Measurements from ENCODE around the gene ADAM29.

Gene ADAM29

GRCh38 chr4:174918058-174918457 is at the start of gene ADAM29:
Gene ADAM29 (plus strand): TSS chr4:174918358. CDS start chr4:174975526, 57,168 bp downstream.
- Histone ChIP-seq H3K4me3 (ENCODE audit: insufficient read depth, low read length, poor library complexity, severe bottlenecking) (no peak within 1 kb of the TSS), H2AFZ (ENCODE audit: low read depth, low read length, severe bottlenecking) (peak within 1 kb of the TSS; percentile 74), H3K9ac (ENCODE audit: low read length) (peak within 1 kb of the TSS; percentile 50), H3K4me2 (ENCODE audit: low read depth, low read length, poor library complexity, severe bottlenecking) (peak within 1 kb of the TSS; percentile 45), H3K36me3 (ENCODE audit: low read length) (peaks cover 21% of the 10 kb centered on the region), H3K9me2 (replicated peaks; ENCODE audit: insufficient read depth, low read length) (no peaks in the 10 kb centered on the region), H3F3A (ENCODE audit: insufficient read depth) (peaks cover 15% of the 10 kb centered on the region), H4K20me1 (ENCODE audit: low read depth, low read length) (no peaks in the 10 kb centered on the region), H3K27ac (ENCODE audit: low read depth, low read length) (peak within 1 kb of the TSS; percentile 94), H3K9me3 (ENCODE audit: insufficient read depth, low read length) (peaks cover 4% of the 10 kb centered on the region; the same call in 1 of the 2 replicates), H3K79me2 (ENCODE audit: insufficient read depth, low read length) (no peaks in the 10 kb centered on the region), H3K27me3 (ENCODE audit: low read length) (no peaks in the 10 kb centered on the region)
- TF ChIP-seq EZH2phosphoT487 (conservative IDR thresholded peaks at IDR 0.05; ENCODE audit: low read length) = no peak
- no peak for TF ChIP-seq CTCF (IDR thresholded peaks at IDR 0.05; ENCODE audit: insufficient read depth, low read length, poor library complexity, severe bottlenecking)

GRCh38 chr4:174869339-174869738 is 48.8 kb upstream of the ADAM29 start:
- no peak overlapping the region for H3K4me3 ChIP-seq (ENCODE audit: insufficient read depth, low read length, poor library complexity, severe bottlenecking)
- no peaks in the 10 kb centered on the region for H3K27me3 ChIP-seq (ENCODE audit: low read length)
- no peak for TF ChIP-seq EZH2phosphoT487 (conservative IDR thresholded peaks at IDR 0.05; ENCODE audit: low read length)
- TF ChIP-seq CTCF (IDR thresholded peaks at IDR 0.05; ENCODE audit: insufficient read depth, low read length, poor library complexity, severe bottlenecking) = no peak
- H3K9me2 ChIP-seq (replicated peaks; ENCODE audit: insufficient read depth, low read length) = no peaks in the 10 kb centered on the region
- H3F3A ChIP-seq (ENCODE audit: insufficient read depth) = peaks cover 3% of the 10 kb centered on the region
- H3K27ac ChIP-seq (ENCODE audit: low read depth, low read length) = no peak overlapping the region
- no peaks in the 10 kb centered on the region for H3K9me3 ChIP-seq (ENCODE audit: insufficient read depth, low read length)
- no peak overlapping the region for H3K9ac ChIP-seq (ENCODE audit: low read length)
- H2AFZ ChIP-seq (ENCODE audit: low read depth, low read length, severe bottlenecking) = no peak overlapping the region
- peaks cover 13% of the 10 kb centered on the region for H3K36me3 ChIP-seq (ENCODE audit: low read length)
- no peak overlapping the region for H3K4me2 ChIP-seq (ENCODE audit: low read depth, low read length, poor library complexity, severe bottlenecking)
- H3K79me2 ChIP-seq (ENCODE audit: insufficient read depth, low read length) = no peaks in the 10 kb centered on the region
- no peaks in the 10 kb centered on the region for H4K20me1 ChIP-seq (ENCODE audit: low read depth, low read length)

- Histone ChIP-seq H3K9ac (ENCODE audit: low read length) (no peak overlapping the region), H3F3A (ENCODE audit: insufficient read depth) (peaks cover 13% of the 10 kb centered on the region), H3K27me3 (ENCODE audit: low read length) (no peaks in the 10 kb centered on the region), H4K20me1 (ENCODE audit: low read depth, low read length) (no peaks in the 10 kb centered on the region), H3K4me2 (ENCODE audit: low read depth, low read length, poor library complexity, severe bottlenecking) (no peak overlapping the region), H3K27ac (ENCODE audit: low read depth, low read length) (no peak overlapping the region), H2AFZ (ENCODE audit: low read depth, low read length, severe bottlenecking) (no peak overlapping the region), H3K4me3 (ENCODE audit: insufficient read depth, low read length, poor library complexity, severe bottlenecking) (no peak overlapping the region), H3K36me3 (ENCODE audit: low read length) (peaks cover 11% of the 10 kb centered on the region), H3K9me2 (replicated peaks; ENCODE audit: insufficient read depth, low read length) (no peaks in the 10 kb centered on the region), H3K79me2 (ENCODE audit: insufficient read depth, low read length) (no peaks in the 10 kb centered on the region), H3K9me3 (ENCODE audit: insufficient read depth, low read length) (no peaks in the 10 kb centered on the region)
- TF ChIP-seq CTCF (IDR thresholded peaks at IDR 0.05; ENCODE audit: insufficient read depth, low read length, poor library complexity, severe bottlenecking) = no peak
- TF ChIP-seq EZH2phosphoT487 (conservative IDR thresholded peaks at IDR 0.05; ENCODE audit: low read length) = no peak
Measured at GRCh38 chr4:174870311-174870710, 47.8 kb upstream of the ADAM29 start.
